Measurements from ENCODE around the gene PRMT2.

The PRMT2 gene

DNA sequence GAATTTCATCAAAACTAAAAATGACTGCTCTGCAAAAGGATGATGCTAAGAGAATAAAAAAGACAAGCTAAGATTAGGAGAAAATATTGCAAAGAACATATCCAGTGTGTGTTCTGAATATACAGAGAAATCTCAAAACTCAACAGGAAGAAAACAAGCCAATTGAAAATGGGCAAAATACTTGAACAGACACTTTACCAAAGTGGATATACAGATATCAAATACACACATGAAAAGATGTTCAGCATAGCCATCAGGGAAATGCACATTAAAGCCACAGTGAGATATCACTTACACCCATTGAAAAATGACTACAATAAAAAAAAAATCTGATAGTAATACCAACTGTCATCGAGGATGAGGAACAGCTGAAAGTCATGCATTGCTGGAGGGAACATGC, 21.3 kb downstream of the PRMT2 start:
- TF ChIP-seq TEAD4 (IDR thresholded peaks at IDR 0.05) (no peak), CREB1 (IDR thresholded peaks at IDR 0.05; ENCODE audit: low read depth) (no peak), TCF12 (IDR thresholded peaks at IDR 0.05; ENCODE audit: low read depth) (no peak), CEBPB (IDR thresholded peaks at IDR 0.05) (no peak), TAF1 (IDR thresholded peaks at IDR 0.05; ENCODE audit: low read depth) (no peak), ZBTB7A (IDR thresholded peaks at IDR 0.05; ENCODE audit: low read depth) (no peak), YY1 (IDR thresholded peaks at IDR 0.05; ENCODE audit: low read depth) (no peak), RAD21 (IDR thresholded peaks at IDR 0.05; ENCODE audit: low read depth) (no peak)

DNA sequence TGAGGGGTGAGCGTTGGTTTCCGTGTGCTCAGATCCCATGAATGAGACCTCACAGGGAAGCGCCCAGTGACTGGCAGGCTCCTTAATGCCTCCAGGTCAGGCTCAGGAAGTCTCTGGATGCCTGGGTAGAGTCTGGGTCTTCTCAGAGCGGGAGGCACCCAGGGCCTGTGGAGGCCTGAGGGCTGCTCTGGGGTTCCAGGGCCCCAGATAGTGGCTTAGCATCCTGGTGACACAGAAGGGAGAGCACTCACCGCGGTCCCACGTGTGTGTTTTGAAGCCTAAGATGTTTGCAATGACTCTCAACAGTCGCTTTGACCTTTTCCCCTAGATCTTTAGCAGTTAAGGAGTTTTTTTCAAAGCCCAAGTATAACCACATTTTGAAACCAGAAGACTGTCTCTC, 25.0 kb downstream of the PRMT2 start:
- TF ChIP-seq, protein P1, sequence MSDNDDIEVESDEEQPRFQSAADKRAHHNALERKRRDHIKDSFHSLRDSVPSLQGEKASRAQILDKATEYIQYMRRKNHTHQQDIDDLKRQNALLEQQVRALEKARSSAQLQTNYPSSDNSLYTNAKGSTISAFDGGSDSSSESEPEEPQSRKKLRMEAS (IDR thresholded peaks at IDR 0.05), result no peak
- TF ChIP-seq FOXM1 (IDR thresholded peaks at IDR 0.05; ENCODE audit: borderline replicate concordance, low read depth), result no peak
- no peak for TF ChIP-seq EGR1 (IDR thresholded peaks at IDR 0.05)
- TF ChIP-seq, protein P2, sequence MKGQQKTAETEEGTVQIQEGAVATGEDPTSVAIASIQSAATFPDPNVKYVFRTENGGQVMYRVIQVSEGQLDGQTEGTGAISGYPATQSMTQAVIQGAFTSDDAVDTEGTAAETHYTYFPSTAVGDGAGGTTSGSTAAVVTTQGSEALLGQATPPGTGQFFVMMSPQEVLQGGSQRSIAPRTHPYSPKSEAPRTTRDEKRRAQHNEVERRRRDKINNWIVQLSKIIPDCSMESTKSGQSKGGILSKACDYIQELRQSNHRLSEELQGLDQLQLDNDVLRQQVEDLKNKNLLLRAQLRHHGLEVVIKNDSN (IDR thresholded peaks at IDR 0.05), result no peak
- no peak for TF ChIP-seq YY1 (IDR thresholded peaks at IDR 0.05; ENCODE audit: low read depth)
- no peak for TF ChIP-seq ZBTB7A (IDR thresholded peaks at IDR 0.05; ENCODE audit: low read depth)
- TF ChIP-seq TAF1 (IDR thresholded peaks at IDR 0.05; ENCODE audit: low read depth), result no peak
- TF ChIP-seq, protein P3, sequence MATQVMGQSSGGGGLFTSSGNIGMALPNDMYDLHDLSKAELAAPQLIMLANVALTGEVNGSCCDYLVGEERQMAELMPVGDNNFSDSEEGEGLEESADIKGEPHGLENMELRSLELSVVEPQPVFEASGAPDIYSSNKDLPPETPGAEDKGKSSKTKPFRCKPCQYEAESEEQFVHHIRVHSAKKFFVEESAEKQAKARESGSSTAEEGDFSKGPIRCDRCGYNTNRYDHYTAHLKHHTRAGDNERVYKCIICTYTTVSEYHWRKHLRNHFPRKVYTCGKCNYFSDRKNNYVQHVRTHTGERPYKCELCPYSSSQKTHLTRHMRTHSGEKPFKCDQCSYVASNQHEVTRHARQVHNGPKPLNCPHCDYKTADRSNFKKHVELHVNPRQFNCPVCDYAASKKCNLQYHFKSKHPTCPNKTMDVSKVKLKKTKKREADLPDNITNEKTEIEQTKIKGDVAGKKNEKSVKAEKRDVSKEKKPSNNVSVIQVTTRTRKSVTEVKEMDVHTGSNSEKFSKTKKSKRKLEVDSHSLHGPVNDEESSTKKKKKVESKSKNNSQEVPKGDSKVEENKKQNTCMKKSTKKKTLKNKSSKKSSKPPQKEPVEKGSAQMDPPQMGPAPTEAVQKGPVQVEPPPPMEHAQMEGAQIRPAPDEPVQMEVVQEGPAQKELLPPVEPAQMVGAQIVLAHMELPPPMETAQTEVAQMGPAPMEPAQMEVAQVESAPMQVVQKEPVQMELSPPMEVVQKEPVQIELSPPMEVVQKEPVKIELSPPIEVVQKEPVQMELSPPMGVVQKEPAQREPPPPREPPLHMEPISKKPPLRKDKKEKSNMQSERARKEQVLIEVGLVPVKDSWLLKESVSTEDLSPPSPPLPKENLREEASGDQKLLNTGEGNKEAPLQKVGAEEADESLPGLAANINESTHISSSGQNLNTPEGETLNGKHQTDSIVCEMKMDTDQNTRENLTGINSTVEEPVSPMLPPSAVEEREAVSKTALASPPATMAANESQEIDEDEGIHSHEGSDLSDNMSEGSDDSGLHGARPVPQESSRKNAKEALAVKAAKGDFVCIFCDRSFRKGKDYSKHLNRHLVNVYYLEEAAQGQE (IDR thresholded peaks at IDR 0.05; ENCODE audit: low read depth), result no peak
- TF ChIP-seq EP300 (IDR thresholded peaks at IDR 0.05; ENCODE audit: borderline replicate concordance), result no peak
- no peak for TF ChIP-seq TCF12 (IDR thresholded peaks at IDR 0.05; ENCODE audit: low read depth)
- no peak for TF ChIP-seq CREB1 (IDR thresholded peaks at IDR 0.05; ENCODE audit: low read depth)
- TF ChIP-seq NFIC (IDR thresholded peaks at IDR 0.05), result no peak
- TF ChIP-seq RAD21 (IDR thresholded peaks at IDR 0.05; ENCODE audit: low read depth), result no peak
- TF ChIP-seq CEBPB (IDR thresholded peaks at IDR 0.05), result no peak
- TF ChIP-seq TEAD4 (IDR thresholded peaks at IDR 0.05), result no peak

DNA sequence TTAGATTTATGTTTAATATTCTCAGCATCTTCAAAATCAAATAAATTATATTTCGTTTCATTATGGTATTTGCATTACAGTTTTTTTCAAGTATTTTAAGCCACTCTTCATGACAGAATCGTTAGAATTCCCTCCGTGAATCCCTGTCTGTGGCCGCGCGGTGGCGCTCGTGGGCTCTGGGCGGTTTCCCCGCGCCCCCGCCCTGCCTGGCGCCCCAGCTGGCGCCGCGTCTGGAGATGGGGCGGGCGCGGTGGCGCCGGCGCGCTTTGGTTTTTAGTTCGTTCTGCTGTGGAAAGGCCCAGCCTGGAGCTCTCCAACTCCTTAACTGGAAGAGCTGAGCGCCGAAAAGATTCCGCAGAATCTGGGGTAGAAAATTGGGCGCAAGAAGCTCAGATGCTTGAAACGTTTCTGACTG, 25.7 kb downstream of the PRMT2 start:
- TF ChIP-seq YY1 (IDR thresholded peaks at IDR 0.05; ENCODE audit: low read depth) (no peak), TCF12 (IDR thresholded peaks at IDR 0.05; ENCODE audit: low read depth) (no peak), CREB1 (IDR thresholded peaks at IDR 0.05; ENCODE audit: low read depth) (no peak), EGR1 (IDR thresholded peaks at IDR 0.05) (no peak), RAD21 (IDR thresholded peaks at IDR 0.05; ENCODE audit: low read depth) (no peak), EP300 (IDR thresholded peaks at IDR 0.05; ENCODE audit: borderline replicate concordance) (no peak), NFIC (IDR thresholded peaks at IDR 0.05) (no peak), ZBTB7A (IDR thresholded peaks at IDR 0.05; ENCODE audit: low read depth) (no peak), TEAD4 (IDR thresholded peaks at IDR 0.05) (no peak), FOXM1 (IDR thresholded peaks at IDR 0.05; ENCODE audit: borderline replicate concordance, low read depth) (no peak), CEBPB (IDR thresholded peaks at IDR 0.05) (no peak), TAF1 (IDR thresholded peaks at IDR 0.05; ENCODE audit: low read depth) (no peak)
- TF ChIP-seq, protein P1 (IDR thresholded peaks at IDR 0.05), result no peak
- TF ChIP-seq, protein P3 (IDR thresholded peaks at IDR 0.05; ENCODE audit: low read depth), result no peak
- TF ChIP-seq, protein P2 (IDR thresholded peaks at IDR 0.05), result no peak

DNA sequence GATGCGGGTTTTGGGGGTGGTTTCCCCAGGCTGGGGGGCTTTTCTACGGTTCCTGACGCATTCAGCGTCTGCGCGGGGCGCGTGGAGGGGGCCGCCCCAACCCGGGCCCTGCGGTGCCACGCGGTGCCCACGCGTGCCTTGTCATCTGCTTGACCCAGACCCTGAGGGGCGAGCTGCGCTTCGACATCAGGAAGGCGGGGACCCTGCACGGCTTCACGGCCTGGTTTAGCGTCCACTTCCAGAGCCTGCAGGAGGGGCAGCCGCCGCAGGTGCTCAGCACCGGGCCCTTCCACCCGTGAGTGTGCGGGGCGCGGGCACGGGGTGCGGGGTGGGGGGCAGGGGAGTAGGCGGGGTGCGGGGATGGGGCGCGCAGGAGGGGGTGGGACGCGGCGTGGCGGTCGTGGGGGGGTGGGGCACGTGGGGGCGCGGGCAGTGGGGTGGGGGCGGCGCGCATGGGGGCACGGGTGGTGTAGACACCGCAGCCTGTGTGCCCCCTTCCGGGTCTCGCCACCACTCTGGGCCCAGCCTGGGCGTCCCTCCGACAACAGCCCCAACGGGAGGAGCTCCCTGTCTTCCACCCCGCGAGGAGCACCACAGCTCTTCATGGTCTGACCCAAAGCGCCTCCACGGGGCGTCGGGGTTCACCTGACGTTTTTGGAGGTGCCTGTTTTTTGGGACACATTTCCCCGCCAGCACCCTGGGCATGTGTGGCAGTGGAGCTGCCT, 26.3 kb downstream of the PRMT2 start:
- TF ChIP-seq EGR1 (IDR thresholded peaks at IDR 0.05) (no peak), CREB1 (IDR thresholded peaks at IDR 0.05; ENCODE audit: low read depth) (no peak), EP300 (IDR thresholded peaks at IDR 0.05; ENCODE audit: borderline replicate concordance) (no peak), NFIC (IDR thresholded peaks at IDR 0.05) (no peak)

DNA sequence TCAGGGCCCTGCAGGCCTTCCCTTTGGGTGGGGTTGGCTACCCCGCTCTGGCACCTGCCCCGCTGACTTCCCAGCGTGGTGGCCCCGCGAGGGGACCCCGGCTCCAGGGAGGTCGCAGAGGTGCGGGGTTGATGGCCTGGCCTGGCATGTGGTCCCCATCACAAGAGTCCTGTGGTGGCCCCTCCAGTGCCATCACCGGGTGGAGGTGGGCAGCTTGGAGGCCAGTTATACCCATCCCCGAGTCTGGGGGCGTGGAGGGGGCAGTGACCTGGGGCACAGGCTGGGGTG, 26.8 kb downstream of the PRMT2 start:
- no peak for TF ChIP-seq FOXM1 (IDR thresholded peaks at IDR 0.05; ENCODE audit: borderline replicate concordance, low read depth)
- TF ChIP-seq NFIC (IDR thresholded peaks at IDR 0.05), result no peak
- no peak for TF ChIP-seq CEBPB (IDR thresholded peaks at IDR 0.05)
- no peak for TF ChIP-seq EP300 (IDR thresholded peaks at IDR 0.05; ENCODE audit: borderline replicate concordance)
- no peak for TF ChIP-seq TCF12 (IDR thresholded peaks at IDR 0.05; ENCODE audit: low read depth)
- no peak for TF ChIP-seq TEAD4 (IDR thresholded peaks at IDR 0.05)
